LNCAP (cell line): ENCODE measurements around the gene DMD.

Experiments
- CTCF ChIP-seq: fragments of 450-650 bp; IDR thresholded peaks from 2 replicates; pipeline ENCODE4 v1.5.1; 2017; ENCODE audit warnings: mild to moderate bottlenecking

Gene DMD

DNA sequence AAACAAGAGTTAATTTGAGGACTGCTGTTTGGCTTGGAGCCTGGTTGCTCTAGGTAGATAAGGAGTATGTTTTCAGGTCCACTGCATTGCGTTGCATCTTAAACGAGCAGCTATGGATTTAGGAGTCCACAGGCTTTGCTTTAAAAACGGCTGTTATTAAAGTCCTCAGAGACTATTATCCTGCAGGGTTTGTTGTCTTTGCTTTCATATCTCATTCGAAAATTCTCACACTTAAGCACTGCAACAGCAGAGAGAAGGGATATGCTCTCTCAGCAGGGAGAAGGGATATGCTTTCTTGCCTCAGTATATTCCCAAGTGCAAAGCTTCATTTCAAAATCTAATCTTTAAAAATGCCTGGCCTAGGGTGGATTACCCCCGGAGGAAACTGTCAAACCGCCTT is 1694.8 kb downstream of the DMD start:
- no peak for TF ChIP-seq CTCF

DNA sequence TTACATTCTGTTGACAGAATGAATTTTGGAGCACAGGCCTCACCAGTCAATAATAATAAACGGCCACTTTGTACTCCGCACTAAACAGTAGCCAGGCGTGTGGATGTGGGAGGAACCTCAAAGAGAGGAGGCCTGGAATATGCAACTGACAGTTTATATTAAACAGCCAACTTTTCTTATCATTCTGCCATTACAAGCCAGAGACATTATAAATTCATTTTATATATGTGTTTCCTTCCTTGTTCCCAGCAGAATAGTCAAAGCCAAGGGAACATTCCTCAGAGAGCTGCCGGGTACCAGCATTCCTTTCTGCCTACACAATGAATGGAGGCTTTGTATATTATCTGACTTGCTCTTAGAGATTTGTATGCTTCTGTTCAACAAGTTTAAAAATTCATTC is 1703.0 kb downstream of the DMD start:
- no peak for TF ChIP-seq CTCF

DNA sequence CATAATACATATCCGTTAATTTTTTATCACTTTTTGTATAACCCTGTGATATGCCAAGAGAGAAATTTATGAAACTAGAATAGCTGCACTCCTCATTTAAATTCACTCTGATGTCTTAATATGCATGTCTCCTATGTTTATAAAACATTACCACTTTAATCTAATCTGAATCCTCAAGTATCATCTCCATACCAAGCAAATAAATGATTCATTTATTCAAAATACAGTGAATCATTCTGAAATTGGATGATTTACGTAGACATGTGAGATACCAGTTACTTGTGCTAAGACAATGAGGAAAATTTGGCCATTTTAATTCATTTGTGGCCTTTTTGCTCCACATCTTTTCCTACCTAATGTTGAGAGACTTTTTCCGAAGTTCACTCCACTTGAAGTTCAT is 1704.4 kb downstream of the DMD start:
- no peak for TF ChIP-seq CTCF

GRCh38 chrX:31506360-31506759 is 1705.0 kb downstream of the DMD start:
- TF ChIP-seq CTCF, result no peak

DNA sequence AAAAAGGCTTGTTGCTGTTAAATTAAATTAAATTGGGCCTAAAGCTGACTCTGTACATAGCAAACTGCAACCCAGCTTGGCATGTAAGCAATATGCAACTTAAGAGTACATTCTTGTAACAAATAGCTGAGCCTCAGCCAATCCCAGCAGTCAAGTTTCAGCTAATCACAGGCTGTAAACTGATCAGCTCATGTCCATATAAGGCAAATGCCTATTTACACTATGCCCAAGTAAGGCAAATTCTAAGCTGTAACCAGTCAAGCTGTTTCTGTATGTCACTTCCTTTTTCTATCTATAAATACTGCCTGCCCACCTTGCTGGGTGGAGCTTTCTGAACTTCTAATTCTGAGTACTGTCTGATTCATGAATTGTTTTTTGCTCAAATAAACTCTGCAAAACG is 1710.4 kb downstream of the DMD start:
- no peak for TF ChIP-seq CTCF

DNA sequence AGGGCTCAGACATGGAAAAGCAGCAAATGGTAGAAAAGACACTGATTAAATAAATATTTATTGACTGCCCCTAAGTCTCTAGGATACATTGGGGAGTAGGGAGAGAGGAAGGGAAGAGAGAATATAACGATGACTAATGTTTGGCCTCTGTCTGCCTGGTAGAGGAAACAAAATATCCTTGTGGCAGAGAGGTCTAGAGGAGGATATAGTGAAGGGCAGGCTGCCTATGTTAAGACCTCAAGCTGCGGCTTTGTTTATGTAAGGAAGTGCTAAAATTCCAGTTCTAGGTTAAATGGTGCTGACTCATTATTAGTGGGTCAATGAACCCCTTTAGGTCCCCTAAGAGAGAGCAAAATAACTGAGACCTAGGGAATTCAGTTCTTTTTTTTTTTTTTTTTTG is 1712.2 kb downstream of the DMD start:
- TF ChIP-seq CTCF, result no peak

DNA sequence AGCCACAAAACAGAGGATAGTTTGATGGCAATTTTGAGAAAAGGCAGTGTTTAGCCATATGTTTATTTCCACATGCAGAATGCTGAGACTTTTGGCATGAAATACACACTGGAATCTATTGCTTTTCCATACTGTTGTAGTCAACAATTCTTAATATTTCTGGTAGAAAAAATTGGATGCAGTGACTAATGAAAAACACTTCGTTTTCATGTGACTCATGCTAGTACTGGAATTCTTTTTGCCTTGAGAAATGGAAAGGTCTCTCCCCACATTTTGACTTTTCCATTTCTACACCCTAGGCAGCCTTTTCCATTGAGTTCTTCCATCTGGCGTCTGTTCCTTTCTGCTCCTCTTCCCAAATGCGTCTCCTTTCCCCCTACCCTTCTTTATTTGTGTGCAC is 1714.3 kb downstream of the DMD start:
- no peak for TF ChIP-seq CTCF

DNA sequence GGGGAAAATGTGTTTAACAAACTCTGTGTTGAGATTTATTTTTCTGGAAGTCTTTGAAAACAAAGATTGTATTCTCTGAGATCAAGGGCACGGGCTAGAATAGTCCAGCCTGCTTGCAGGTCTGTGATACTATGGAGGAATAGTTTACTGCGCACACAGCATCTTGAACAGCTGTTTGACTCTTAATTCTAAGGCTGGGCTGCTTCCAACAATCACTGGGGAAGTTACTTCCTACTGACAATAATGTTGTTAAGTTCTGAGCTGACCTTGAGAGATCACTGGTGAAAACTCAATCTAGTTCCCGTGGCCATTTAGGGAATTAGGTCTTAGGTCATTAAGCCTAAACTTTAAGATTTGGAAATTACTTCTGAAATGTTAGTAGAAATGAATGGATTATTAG is 1723.4 kb downstream of the DMD start:
- TF ChIP-seq CTCF, result no peak
